ENCODE results near the gene TMEM191B.
"Not testable (repeated sequence)": the region's sequence is repeated elsewhere in the genome, so short reads cannot be mapped to it uniquely, and the experiment has no call there.

DNA sequence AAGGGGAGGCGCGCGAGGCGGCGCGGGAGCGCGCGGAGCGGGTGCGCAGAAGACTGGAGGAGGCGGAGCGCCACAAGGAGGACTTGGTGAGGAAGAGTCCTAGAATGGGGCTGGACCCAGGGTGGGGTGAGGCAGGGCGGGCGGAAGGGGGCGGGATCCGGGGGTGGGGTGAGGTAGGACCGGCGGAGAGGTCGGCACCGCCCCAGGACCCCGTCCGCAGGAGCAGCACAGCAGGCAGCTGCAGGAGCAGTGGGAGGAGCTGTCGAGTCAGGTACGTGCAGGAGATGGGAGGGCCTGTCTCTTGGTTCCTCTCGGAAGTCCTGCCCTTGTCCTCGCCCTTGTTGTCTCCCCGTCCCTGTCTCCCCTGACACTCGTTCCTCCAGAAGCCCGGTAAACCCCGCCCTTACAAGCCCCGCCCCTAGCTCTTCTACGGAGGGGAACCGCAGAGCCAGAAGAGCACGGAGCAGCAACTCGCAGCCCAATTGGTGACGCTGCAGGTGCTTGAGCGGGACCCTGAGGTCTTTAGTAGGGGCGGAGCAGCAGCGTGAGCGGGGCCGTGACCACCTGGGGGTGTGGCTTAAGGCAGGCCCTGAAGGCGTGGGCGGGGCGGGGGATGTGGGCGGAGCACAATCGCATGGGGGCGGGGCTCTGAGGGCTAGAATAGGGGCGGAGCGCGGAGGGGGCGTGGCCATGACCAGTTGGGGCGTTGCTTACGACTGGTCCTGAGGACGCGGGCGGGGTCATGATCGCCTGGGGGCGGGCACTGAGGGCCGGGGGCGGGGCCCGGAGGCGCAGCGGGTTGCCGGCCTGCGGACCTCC lies 1.2 kb downstream of the TMEM191B start:
- TF ChIP-seq EZH2 (IDR thresholded peaks at IDR 0.05; ENCODE audit: borderline replicate concordance); EZH2phosphoT487 (IDR thresholded peaks at IDR 0.05; ENCODE audit: low read depth, severe bottlenecking, unreplicated experiment): not testable (repeated sequence)
- TF ChIP-seq, protein P1, sequence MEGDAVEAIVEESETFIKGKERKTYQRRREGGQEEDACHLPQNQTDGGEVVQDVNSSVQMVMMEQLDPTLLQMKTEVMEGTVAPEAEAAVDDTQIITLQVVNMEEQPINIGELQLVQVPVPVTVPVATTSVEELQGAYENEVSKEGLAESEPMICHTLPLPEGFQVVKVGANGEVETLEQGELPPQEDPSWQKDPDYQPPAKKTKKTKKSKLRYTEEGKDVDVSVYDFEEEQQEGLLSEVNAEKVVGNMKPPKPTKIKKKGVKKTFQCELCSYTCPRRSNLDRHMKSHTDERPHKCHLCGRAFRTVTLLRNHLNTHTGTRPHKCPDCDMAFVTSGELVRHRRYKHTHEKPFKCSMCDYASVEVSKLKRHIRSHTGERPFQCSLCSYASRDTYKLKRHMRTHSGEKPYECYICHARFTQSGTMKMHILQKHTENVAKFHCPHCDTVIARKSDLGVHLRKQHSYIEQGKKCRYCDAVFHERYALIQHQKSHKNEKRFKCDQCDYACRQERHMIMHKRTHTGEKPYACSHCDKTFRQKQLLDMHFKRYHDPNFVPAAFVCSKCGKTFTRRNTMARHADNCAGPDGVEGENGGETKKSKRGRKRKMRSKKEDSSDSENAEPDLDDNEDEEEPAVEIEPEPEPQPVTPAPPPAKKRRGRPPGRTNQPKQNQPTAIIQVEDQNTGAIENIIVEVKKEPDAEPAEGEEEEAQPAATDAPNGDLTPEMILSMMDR (IDR thresholded peaks at IDR 0.05; ENCODE audit: poor library complexity): not testable (repeated sequence)

Measured in hepatocyte (in vitro differentiated cells).